Measurements from ENCODE around the gene FADS6.

DNA sequence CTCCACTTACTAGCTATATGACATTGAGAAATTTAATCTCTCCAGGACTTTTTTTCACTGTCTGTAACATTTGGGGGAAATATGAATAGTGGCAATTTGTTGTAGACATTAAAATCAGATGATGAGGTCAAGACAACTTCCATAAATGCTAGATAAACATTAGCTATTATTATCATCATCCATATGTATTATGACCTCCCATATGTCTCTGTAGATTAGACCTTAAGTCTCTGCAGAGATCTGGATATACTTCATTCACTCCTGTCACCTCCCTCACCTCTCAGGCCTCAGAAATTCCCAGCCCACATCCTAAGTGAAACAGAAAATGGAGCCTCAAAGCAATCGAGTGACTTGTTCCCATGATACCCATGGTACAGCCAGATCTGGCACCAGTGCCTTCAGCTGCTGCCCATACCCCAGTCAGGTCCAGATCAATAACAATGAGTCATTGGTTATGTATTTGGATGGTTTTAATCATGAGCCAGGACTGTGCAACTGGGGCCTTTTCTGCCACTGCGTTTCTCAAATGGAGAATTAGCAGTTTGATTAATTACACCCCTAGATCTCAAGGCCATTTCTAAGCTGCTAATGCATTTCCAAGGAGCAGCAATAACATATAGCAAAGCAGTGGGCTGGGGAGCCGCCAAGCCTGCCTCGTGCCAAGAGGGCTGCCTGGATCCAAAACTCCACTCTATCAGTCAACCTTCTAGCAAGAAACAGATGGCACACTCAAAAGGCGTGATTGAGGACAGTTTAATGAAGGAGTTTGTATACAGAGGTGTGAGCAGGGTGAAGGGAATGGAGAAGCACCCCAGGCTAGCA lies 18.1 kb downstream of the FADS6 start:
- TF ChIP-seq, protein P1, sequence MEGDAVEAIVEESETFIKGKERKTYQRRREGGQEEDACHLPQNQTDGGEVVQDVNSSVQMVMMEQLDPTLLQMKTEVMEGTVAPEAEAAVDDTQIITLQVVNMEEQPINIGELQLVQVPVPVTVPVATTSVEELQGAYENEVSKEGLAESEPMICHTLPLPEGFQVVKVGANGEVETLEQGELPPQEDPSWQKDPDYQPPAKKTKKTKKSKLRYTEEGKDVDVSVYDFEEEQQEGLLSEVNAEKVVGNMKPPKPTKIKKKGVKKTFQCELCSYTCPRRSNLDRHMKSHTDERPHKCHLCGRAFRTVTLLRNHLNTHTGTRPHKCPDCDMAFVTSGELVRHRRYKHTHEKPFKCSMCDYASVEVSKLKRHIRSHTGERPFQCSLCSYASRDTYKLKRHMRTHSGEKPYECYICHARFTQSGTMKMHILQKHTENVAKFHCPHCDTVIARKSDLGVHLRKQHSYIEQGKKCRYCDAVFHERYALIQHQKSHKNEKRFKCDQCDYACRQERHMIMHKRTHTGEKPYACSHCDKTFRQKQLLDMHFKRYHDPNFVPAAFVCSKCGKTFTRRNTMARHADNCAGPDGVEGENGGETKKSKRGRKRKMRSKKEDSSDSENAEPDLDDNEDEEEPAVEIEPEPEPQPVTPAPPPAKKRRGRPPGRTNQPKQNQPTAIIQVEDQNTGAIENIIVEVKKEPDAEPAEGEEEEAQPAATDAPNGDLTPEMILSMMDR (conservative IDR thresholded peaks at IDR 0.05; ENCODE audit: low read depth in 2 of 2), result no peak
- no peak for TF ChIP-seq CREB1 (CRISPR knock-in tag; IDR thresholded peaks at IDR 0.05; ENCODE audit: low read depth)
- no peak for TF ChIP-seq POLR2AphosphoS5 (IDR thresholded peaks at IDR 0.05; ENCODE audit: low read depth)
- TF ChIP-seq EZH2phosphoT487 (IDR thresholded peaks at IDR 0.05; ENCODE audit: unreplicated experiment), result no peak

Measured in GM23338 (cell line).